SK-N-MC (cell line): ENCODE data around the gene MAFG.

Experiments used
- DNase-seq: peaks from one replicate; pipeline ENCODE4 v3.0.0-alpha.2; 2011; ENCODE audit warnings: low read depth, low spot score
- H3K27ac ChIP-seq: fragments of 200-600 bp; sonication (generic); 2 replicates; pipeline ENCODE4 v1.5.1; 2016; ENCODE audit warnings: mixed run types
- H3K36me3 ChIP-seq: fragments of 200-600 bp; sonication (generic); 2 replicates; pipeline ENCODE4 v1.6.1; 2017; ENCODE audit warnings: antibody characterized with exemption, low read length, mixed read lengths; ENCODE audit not compliant: insufficient read depth
- H3K4me3 ChIP-seq: fragments of 200-600 bp; sonication (generic); 2 replicates; pipeline ENCODE4 v1.5.1; 2016
- H3K9ac ChIP-seq: fragments of 200-600 bp; sonication (generic); 2 replicates; pipeline ENCODE4 v1.8.0; 2017; ENCODE audit warnings: mixed run types, mixed read lengths; ENCODE audit not compliant: insufficient read length
- H3K9me3 ChIP-seq: fragments of 200-600 bp; sonication (generic); 2 replicates; pipeline ENCODE4 v1.6.1; 2017; ENCODE audit warnings: low read depth, mild to moderate bottlenecking, antibody characterized with exemption, low read length, moderate library complexity, mixed read lengths
- EZH2 ChIP-seq: fragments of 200-600 bp; sonication (generic); IDR thresholded peaks from one replicate; pipeline ENCODE4 v1.6.1; 2017; ENCODE audit warnings: antibody characterized with exemption
- FOXP2 ChIP-seq: optimal IDR thresholded peaks from 2 replicates; pipeline ENCODE3; 2011; ENCODE audit warnings: mild to moderate bottlenecking, moderate library complexity; ENCODE audit not compliant: insufficient read depth; ENCODE audit errors: extremely low read length, control extremely low read depth
- POLR2AphosphoS5 ChIP-seq: IDR thresholded peaks from 2 replicates; pipeline ENCODE4 v1.6.1; 2012; ENCODE audit warnings: mild to moderate bottlenecking, low read depth, low read length, borderline replicate concordance

The MAFG gene

GRCh38 chr17:81959362-81960129 is 32.0 kb upstream of the MAFG start:
- DNase-seq, result no peak

GRCh38 chr17:81958633-81959342 is 31.3 kb upstream of the MAFG start:
- no peak overlapping the region for H3K9ac ChIP-seq
- H3K27ac ChIP-seq, result no peak overlapping the region
- no peaks in the 10 kb centered on the region for H3K36me3 ChIP-seq
- no peak for TF ChIP-seq EZH2
- TF ChIP-seq POLR2AphosphoS5, result no peak
- no peak for TF ChIP-seq FOXP2
- H3K9me3 ChIP-seq, result no peaks in the 10 kb centered on the region
- no peak for DNase-seq
- peak overlapping the region; percentile 75; the same call in 1 of the 2 replicates for H3K4me3 ChIP-seq

More at GRCh38 chr17:81959362-81960129, 32.0 kb upstream of the MAFG start:
- Histone ChIP-seq H3K9me3 (no peaks in the 10 kb centered on the region), H3K27ac (no peak overlapping the region), H3K4me3 (peak overlapping the region; percentile 75), H3K36me3 (no peaks in the 10 kb centered on the region), H3K9ac (no peak overlapping the region)
- TF ChIP-seq POLR2AphosphoS5, result no peak
- no peak for TF ChIP-seq EZH2
- TF ChIP-seq FOXP2, result no peak

GRCh38 chr17:81957691-81958432 is 30.3 kb upstream of the MAFG start:
- no peak for TF ChIP-seq FOXP2
- no peak for TF ChIP-seq EZH2
- TF ChIP-seq POLR2AphosphoS5, result no peak
- no peaks in the 10 kb centered on the region for H3K36me3 ChIP-seq
- no peak for DNase-seq
- no peaks in the 10 kb centered on the region for H3K9me3 ChIP-seq
- no peak overlapping the region for H3K27ac ChIP-seq
- no peak overlapping the region for H3K9ac ChIP-seq
- H3K4me3 ChIP-seq, result no peak overlapping the region

GRCh38 chr17:81956607-81957589 is 29.4 kb upstream of the MAFG start:
- Histone ChIP-seq H3K36me3 (no peaks in the 10 kb centered on the region), H3K9me3 (no peaks in the 10 kb centered on the region), H3K4me3 (no peak overlapping the region), H3K9ac (no peak overlapping the region), H3K27ac (no peak overlapping the region)
- DNase-seq, result no peak
- TF ChIP-seq POLR2AphosphoS5 (no peak), FOXP2 (no peak), EZH2 (no peak)

- TF ChIP-seq POLR2AphosphoS5, result no peak
- no peak for TF ChIP-seq FOXP2
- no peak for TF ChIP-seq EZH2
- no peak overlapping the region for H3K4me3 ChIP-seq
- no peak for DNase-seq
- no peaks in the 10 kb centered on the region for H3K9me3 ChIP-seq
- H3K27ac ChIP-seq, result no peak overlapping the region
- no peaks in the 10 kb centered on the region for H3K36me3 ChIP-seq
- H3K9ac ChIP-seq, result no peak overlapping the region
Measured at GRCh38 chr17:81955756-81956544, 28.4 kb upstream of the MAFG start.

- H3K27ac ChIP-seq, result no peak overlapping the region
- no peak overlapping the region for H3K4me3 ChIP-seq
- no peak overlapping the region for H3K9ac ChIP-seq
- DNase-seq, result no peak
- no peaks in the 10 kb centered on the region for H3K9me3 ChIP-seq
- TF ChIP-seq POLR2AphosphoS5 (no peak), EZH2 (no peak), FOXP2 (no peak)
- H3K36me3 ChIP-seq, result no peaks in the 10 kb centered on the region
Measured at GRCh38 chr17:81955058-81955681, 27.6 kb upstream of the MAFG start.
